ENCODE measurements around the gene DDIT4.
A peak's percentile ranks its signal among the peaks of the same experiment; 100 is the strongest.

GRCh38 chr10:72261784-72262404 lies 11.8 kb upstream of the DDIT4 start:
- TF ChIP-seq SRF (IDR thresholded peaks at IDR 0.05; ENCODE audit: low read depth): no peak
- TF ChIP-seq, protein P1, sequence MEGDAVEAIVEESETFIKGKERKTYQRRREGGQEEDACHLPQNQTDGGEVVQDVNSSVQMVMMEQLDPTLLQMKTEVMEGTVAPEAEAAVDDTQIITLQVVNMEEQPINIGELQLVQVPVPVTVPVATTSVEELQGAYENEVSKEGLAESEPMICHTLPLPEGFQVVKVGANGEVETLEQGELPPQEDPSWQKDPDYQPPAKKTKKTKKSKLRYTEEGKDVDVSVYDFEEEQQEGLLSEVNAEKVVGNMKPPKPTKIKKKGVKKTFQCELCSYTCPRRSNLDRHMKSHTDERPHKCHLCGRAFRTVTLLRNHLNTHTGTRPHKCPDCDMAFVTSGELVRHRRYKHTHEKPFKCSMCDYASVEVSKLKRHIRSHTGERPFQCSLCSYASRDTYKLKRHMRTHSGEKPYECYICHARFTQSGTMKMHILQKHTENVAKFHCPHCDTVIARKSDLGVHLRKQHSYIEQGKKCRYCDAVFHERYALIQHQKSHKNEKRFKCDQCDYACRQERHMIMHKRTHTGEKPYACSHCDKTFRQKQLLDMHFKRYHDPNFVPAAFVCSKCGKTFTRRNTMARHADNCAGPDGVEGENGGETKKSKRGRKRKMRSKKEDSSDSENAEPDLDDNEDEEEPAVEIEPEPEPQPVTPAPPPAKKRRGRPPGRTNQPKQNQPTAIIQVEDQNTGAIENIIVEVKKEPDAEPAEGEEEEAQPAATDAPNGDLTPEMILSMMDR (IDR thresholded peaks at IDR 0.05 in 2 of 3, conservative IDR thresholded peaks at IDR 0.05 in 1 of 3; ENCODE audit: borderline replicate concordance in 1 of 3, insufficient read depth in 1 of 3, low read depth in 2 of 3, low read length in 2 of 3): no peak
- TF ChIP-seq POLR2AphosphoS5 (IDR thresholded peaks at IDR 0.05; ENCODE audit: low read depth, low read length): no peak
- TF ChIP-seq POLR2A (IDR thresholded peaks at IDR 0.05; ENCODE audit: borderline replicate concordance, extremely low read depth, insufficient read depth, insufficient read length): no peak
- TF ChIP-seq, protein P2, sequence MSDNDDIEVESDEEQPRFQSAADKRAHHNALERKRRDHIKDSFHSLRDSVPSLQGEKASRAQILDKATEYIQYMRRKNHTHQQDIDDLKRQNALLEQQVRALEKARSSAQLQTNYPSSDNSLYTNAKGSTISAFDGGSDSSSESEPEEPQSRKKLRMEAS (IDR thresholded peaks at IDR 0.05): no peak; the same call in 1 of the 2 replicates
- no peak for TF ChIP-seq EGR1 (IDR thresholded peaks at IDR 0.05; ENCODE audit: low read depth)
- no peak for TF ChIP-seq EZH2 (IDR thresholded peaks at IDR 0.05)
- TF ChIP-seq FOSL1 (IDR thresholded peaks at IDR 0.05; ENCODE audit: low read depth): 0 out of 2 replicates have a peak, but pooled peaks have one; percentile 33
- no peak for TF ChIP-seq SIN3A (IDR thresholded peaks at IDR 0.05; ENCODE audit: low read depth)
- no peak for TF ChIP-seq SP1 (IDR thresholded peaks at IDR 0.05; ENCODE audit: low read depth)
- TF ChIP-seq EZH2phosphoT487 (IDR thresholded peaks at IDR 0.05; ENCODE audit: borderline replicate concordance): no peak

All from HCT116 (cell line).